RWPE1 (cell line): ENCODE data around the gene SNX20.

Source experiments
- CTCF ChIA-PET: fragments of 350-600 bp; sonication (Branson Sonifier 250); formaldehyde crosslinking; extraction: SDS; loops from one replicate; lab custom pipeline; 2021; lab: Yijun Ruan, JAX
- POLR2A ChIA-PET: fragments of 400-600 bp; formaldehyde crosslinking; extraction: SDS; loops from one replicate; lab custom pipeline; 2020; ENCODE audit warnings: antibody characterized with exemption; ENCODE audit not compliant: low non-redundant PET; lab: Yijun Ruan, JAX
- DNase-seq: peaks from one replicate; pipeline ENCODE4 v3.0.0; 2012; ENCODE audit warnings: low spot score
- H3K27ac ChIP-seq: fragments of 450-650 bp; 2 replicates; pipeline ENCODE4 v1.5.1; 2017
- CTCF ChIP-seq: fragments of 450-650 bp; conservative IDR thresholded peaks from 2 replicates; pipeline ENCODE4 v1.5.1; 2017; ENCODE audit warnings: low read depth, mild to moderate bottlenecking

SNX20 gene

GRCh38 chr16:50666658-50667496 lies 14.2 kb downstream of the SNX20 start:
- no peak overlapping the region for H3K27ac ChIP-seq
- POLR2A ChIA-PET: no interaction called here
- no peak for TF ChIP-seq CTCF
- CTCF ChIA-PET: interaction anchor here (1.0 to 4.8 kb wide), 6 partner anchors 29 to 344 kb away, joined by 3 to 18 read pairs (median 6); partner anchors contain the start of gene BRD7
- DNase-seq: no peak

GRCh38 chr16:50665128-50665878 lies 15.8 kb downstream of the SNX20 start:
- ChIA-PET POLR2A (no interaction called here), CTCF (interaction anchor here (0.5 to 2.7 kb wide), 42 partner anchors 9 to 835 kb away, joined by 3 to 14 read pairs (median 4); partner anchors contain the start of genes BRD7 and CNEP1R1)
- H3K27ac ChIP-seq: no peak overlapping the region
- DNase-seq: peak; percentile 80
- TF ChIP-seq CTCF: peak; percentile 88

GRCh38 chr16:50664270-50664669 lies 16.8 kb downstream of the SNX20 start:
- POLR2A ChIA-PET: no interaction called here
- H3K27ac ChIP-seq: no peak overlapping the region
- CTCF ChIA-PET: interaction anchor here (0.6 kb wide), 2 partner anchors 312 to 639 kb away, joined by 3 to 6 read pairs; partner anchors contain the start of gene CNEP1R1
- no peak for DNase-seq
- TF ChIP-seq CTCF: no peak

- CTCF ChIA-PET: interaction anchor here (1.2 kb wide), 1 partner anchor 15 kb away, joined by 4 read pairs; no protein-coding TSS in a partner anchor
Measured at GRCh38 chr16:50662306-50662940, 18.7 kb downstream of the SNX20 start.

GRCh38 chr16:50659806-50660205 lies 21.3 kb downstream of the SNX20 start:
- no peak for DNase-seq
- TF ChIP-seq CTCF: no peak
- no peak overlapping the region for H3K27ac ChIP-seq
- ChIA-PET POLR2A (interaction anchor here (0.7 kb wide), 1 partner anchor 455 kb away, joined by 4 read pairs; no protein-coding TSS in a partner anchor), CTCF (interaction anchor here (0.9 kb wide), 1 partner anchor 285 kb away, joined by 3 read pairs; no protein-coding TSS in a partner anchor)

More at GRCh38 chr16:50662306-50662940, 18.7 kb downstream of the SNX20 start:
- POLR2A ChIA-PET: no interaction called here
- TF ChIP-seq CTCF: no peak
- no peak for DNase-seq
- H3K27ac ChIP-seq: no peak overlapping the region
